ENCODE measurements around the gene TRPM7. TPM values are rescaled to one million over a fixed set of nuclear protein-coding genes. Genes with fewer than 3 reads are reported as not detected.

The TRPM7 gene
- total and polyA plus RNA-seq, 9 of the 15 experiments (the other 6 are each of a cell fraction or from before 2014, with no cell fraction given) = 12.3 to 59.2 (median 31.5) TPM

GRCh38 chr15:50593761-50594160 lies 92.8 kb downstream of the TRPM7 start (continued):
- TF ChIP-seq MGA (IDR thresholded peaks at IDR 0.05) (no peak), CHD4 (IDR thresholded peaks at IDR 0.05; ENCODE audit: insufficient read depth, insufficient replicate concordance, low read depth, low read length, poor library complexity, severe bottlenecking) (no peak), FOXO4 (CRISPR knock-in tag; IDR thresholded peaks at IDR 0.05) (no peak), HDAC1 (IDR thresholded peaks at IDR 0.05) (0 out of 4 replicates have a peak, but pooled peaks of 1 of the 2 experiments have one; percentile 63), ZNF316 (IDR thresholded peaks at IDR 0.05) (peak; percentile 80), NFXL1 (CRISPR knock-in tag; IDR thresholded peaks at IDR 0.05) (no peak), MAZ (CRISPR knock-in tag; conservative IDR thresholded peaks at IDR 0.05 in 1 of 2, IDR thresholded peaks at IDR 0.05 in 1 of 2) (no peak), GTF2F1 (IDR thresholded peaks at IDR 0.05; ENCODE audit: low read depth, low read length) (no peak), ZNF561 (CRISPR knock-in tag; conservative IDR thresholded peaks at IDR 0.05) (no peak), SLC30A9 (CRISPR knock-in tag; IDR thresholded peaks at IDR 0.05) (no peak), ZNF551 (CRISPR knock-in tag; IDR thresholded peaks at IDR 0.05) (no peak), NKRF (IDR thresholded peaks at IDR 0.05; ENCODE audit: borderline replicate concordance) (no peak), ZNF507 (tag; conservative IDR thresholded peaks at IDR 0.05) (no peak), CBX1 (IDR thresholded peaks at IDR 0.05; ENCODE audit: low read depth) (no peak)
